ENCODE results near the gene TMPRSS6.

GRCh38 chr22:37020192-37020479 is 89.4 kb downstream of the TMPRSS6 start:
- TF ChIP-seq EP300 (IDR thresholded peaks at IDR 0.05) (no peak), POLR2AphosphoS5 (IDR thresholded peaks at IDR 0.05) (no peak), POLR2A (IDR thresholded peaks at IDR 0.05; ENCODE audit: low read depth) (no peak)

Data from esophagus muscularis mucosa (tissue), 3 donors.